Sigmoid colon (tissue), 4 donors: Measurements from ENCODE around the gene RHBDL1.

Source experiments
- EP300 ChIP-seq, 4 donors: sonication (generic); formaldehyde crosslinking; IDR thresholded peaks; one replicate each; pipeline ENCODE4 v1.6.1; 2017; ENCODE audit warnings: antibody characterized with exemption in 4 of 4
- TF ChIP-seq, protein P1 (sequence below), 4 experiments: fragments of 450-650 bp in 3 of 4; fragments of 200-600 bp in 1 of 4; IDR thresholded peaks; one replicate each; pipeline ENCODE4 v1.5.1; 2016 to 2019; ENCODE audit warnings: antibody characterized with exemption in 4 of 4, mild to moderate bottlenecking in 3 of 4, moderate library complexity in 2 of 4

DNA sequence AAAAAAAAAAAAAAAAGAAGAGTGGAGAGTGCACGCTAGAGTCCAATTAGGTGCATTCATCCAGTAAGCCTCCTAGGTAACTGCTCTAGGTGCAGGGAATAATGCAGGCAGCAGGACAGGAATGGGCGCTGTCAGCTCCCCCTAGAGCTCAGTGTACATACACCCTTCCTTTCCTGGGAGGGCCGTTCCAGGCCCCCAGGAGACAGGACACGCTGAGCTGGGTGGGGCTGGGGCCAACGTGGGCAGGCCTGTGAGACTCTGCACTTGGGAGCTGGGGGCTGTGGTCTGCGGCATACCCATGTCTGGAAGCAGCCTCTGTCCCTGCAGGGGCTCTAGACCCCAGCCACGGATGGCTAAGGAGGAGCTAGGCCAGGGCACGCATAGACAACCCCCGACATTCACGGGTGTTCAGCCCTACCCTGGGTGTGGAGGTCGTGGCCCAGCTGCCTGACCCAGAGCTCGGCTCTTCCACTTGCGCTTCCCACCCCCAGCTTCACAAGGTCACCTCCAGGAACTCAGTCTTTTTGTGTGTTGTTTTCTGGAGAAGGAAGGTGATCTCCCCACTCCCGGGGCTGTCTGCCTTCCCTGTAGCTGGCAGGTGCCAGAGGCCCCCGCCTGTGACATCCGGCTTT is 44.5 kb downstream of the RHBDL1 start:
- TF ChIP-seq, protein P1, sequence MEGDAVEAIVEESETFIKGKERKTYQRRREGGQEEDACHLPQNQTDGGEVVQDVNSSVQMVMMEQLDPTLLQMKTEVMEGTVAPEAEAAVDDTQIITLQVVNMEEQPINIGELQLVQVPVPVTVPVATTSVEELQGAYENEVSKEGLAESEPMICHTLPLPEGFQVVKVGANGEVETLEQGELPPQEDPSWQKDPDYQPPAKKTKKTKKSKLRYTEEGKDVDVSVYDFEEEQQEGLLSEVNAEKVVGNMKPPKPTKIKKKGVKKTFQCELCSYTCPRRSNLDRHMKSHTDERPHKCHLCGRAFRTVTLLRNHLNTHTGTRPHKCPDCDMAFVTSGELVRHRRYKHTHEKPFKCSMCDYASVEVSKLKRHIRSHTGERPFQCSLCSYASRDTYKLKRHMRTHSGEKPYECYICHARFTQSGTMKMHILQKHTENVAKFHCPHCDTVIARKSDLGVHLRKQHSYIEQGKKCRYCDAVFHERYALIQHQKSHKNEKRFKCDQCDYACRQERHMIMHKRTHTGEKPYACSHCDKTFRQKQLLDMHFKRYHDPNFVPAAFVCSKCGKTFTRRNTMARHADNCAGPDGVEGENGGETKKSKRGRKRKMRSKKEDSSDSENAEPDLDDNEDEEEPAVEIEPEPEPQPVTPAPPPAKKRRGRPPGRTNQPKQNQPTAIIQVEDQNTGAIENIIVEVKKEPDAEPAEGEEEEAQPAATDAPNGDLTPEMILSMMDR (IDR thresholded peaks at IDR 0.05) = no peak
- no peak for TF ChIP-seq EP300 (IDR thresholded peaks at IDR 0.05)
